OCI-LY1 (cell line): ENCODE measurements around the gene DYNC1I1.

ENCODE experiments used
- CTCF ChIP-seq: fragments of 200-600 bp; sonication (generic), shearing (Covaris generic); IDR thresholded peaks from 2 replicates; pipeline ENCODE4 v1.5.1; 2017; ENCODE audit warnings: mild to moderate bottlenecking, antibody characterized with exemption, low read length, moderate library complexity, mixed read lengths
- EZH2 ChIP-seq: fragments of 200-600 bp; sonication (generic), shearing (Covaris generic); IDR thresholded peaks from 2 replicates; pipeline ENCODE4 v1.8.0; 2017; ENCODE audit warnings: borderline replicate concordance, mixed run types, mild to moderate bottlenecking, antibody characterized with exemption, low read length, moderate library complexity, mixed read lengths

- TF ChIP-seq CTCF (no peak), EZH2 (no peak)
Measured at GRCh38 chr7:95800787-95801186, 28.4 kb downstream of the DYNC1I1 start.
